ENCODE results near the gene HPX.

DNA sequence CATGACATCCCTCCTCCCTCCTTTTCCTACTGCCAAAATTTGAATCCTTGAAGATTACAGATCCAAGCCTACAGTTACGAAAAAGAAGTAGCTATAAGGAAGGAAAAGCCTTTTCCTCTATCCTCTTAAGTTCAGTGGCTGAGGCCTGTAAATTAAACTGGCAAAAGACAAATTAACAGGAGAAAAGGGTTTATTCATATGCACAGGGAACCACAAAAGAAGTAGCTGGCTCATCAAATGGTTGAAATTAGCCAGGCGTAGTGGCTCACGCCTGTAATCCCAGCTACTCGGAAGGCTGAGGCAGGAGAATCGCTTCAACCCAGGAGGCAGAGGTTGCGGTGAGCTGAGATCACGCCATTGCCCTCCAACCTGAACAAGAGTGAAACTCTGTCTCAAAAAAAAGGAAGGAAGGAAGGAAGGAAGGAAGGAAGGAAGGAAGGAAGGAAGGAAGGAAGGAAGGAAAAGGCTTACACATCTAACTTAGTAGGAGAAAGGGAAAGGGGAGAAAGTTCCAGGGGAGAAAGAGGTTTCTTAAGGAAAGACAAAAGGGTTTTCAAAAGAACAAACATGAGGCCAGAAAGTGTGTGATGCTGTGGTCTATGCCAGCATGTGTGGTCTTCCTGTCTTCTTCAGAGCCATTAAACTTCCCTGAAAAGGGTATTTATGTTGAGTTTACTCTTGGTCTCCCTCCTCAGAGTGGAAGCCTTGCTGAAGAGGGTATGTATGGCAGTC is 55.6 kb downstream of the HPX start:
- TF ChIP-seq ZNF274 (IDR thresholded peaks at IDR 0.05; ENCODE audit: low read depth, low read length), result no peak
- no peak for TF ChIP-seq YY1 (IDR thresholded peaks at IDR 0.05; ENCODE audit: insufficient read depth, insufficient read length)
